Osteoblast (primary cell): ENCODE measurements around the gene HTRA1. TPM values are rescaled to one million over a fixed set of nuclear protein-coding genes. Genes with fewer than 3 reads are reported as not detected.

Experiments used
- DNase-seq: peaks from one replicate; pipeline ENCODE4 v3.0.0; 2011; ENCODE audit warnings: low spot score, mixed read lengths; ENCODE audit not compliant: insufficient read length; ENCODE audit errors: missing footprints
- H2AFZ ChIP-seq: 2 replicates; pipeline ENCODE4 v1.6.0; 2011; ENCODE audit warnings: mild to moderate bottlenecking, low read length
- H3K27ac ChIP-seq: 2 replicates; pipeline ENCODE4 v1.5.1; 2011; ENCODE audit warnings: mild to moderate bottlenecking, low read depth, low read length, moderate library complexity
- H3K27me3 ChIP-seq: 2 replicates; pipeline ENCODE4 v1.6.0; 2012; ENCODE audit warnings: mild to moderate bottlenecking, control low read depth, inconsistent platforms, low read length, moderate library complexity; ENCODE audit not compliant: insufficient read depth
- H3K36me3 ChIP-seq: 2 replicates; pipeline ENCODE4 v1.5.1; 2011; ENCODE audit warnings: mild to moderate bottlenecking, low read length, control low read depth, moderate library complexity; ENCODE audit not compliant: insufficient read depth
- H3K4me1 ChIP-seq: 2 replicates; pipeline ENCODE4 v1.5.1; 2011; ENCODE audit warnings: mild to moderate bottlenecking, low read length, control low read depth, moderate library complexity; ENCODE audit not compliant: insufficient read depth
- H3K4me2 ChIP-seq: 2 replicates; pipeline ENCODE4 v1.6.0; 2011; ENCODE audit warnings: mild to moderate bottlenecking, low read length; ENCODE audit not compliant: insufficient read depth
- H3K4me3 ChIP-seq: fragments of 200-600 bp; sonication (generic); 3 replicates; pipeline ENCODE4 v1.5.1; 2012; ENCODE audit warnings: mild to moderate bottlenecking, low read length, inconsistent platforms; ENCODE audit not compliant: insufficient read depth
- H3K79me2 ChIP-seq: 2 replicates; pipeline ENCODE4 v1.6.0; 2012; ENCODE audit warnings: mild to moderate bottlenecking, low read length, control low read depth, inconsistent platforms; ENCODE audit not compliant: insufficient read depth
- H3K9me3 ChIP-seq: 2 replicates; pipeline ENCODE4 v1.5.1; 2011; ENCODE audit warnings: low read depth, low read length, control low read depth
- H4K20me1 ChIP-seq: 2 replicates; pipeline ENCODE4 v1.6.0; 2012; ENCODE audit warnings: mild to moderate bottlenecking, low read length, control low read depth; ENCODE audit not compliant: insufficient read depth
- CTCF ChIP-seq: IDR thresholded peaks from 2 replicates; pipeline ENCODE4 v1.5.1; 2011; ENCODE audit warnings: mild to moderate bottlenecking, low read depth, low read length, moderate library complexity; ENCODE audit errors: extremely low read depth
- total RNA-seq: library from RNA; depleted of rRNA; stranded (reverse); fragments of >200 nt; gene quantifications from 2 replicates; pipeline ENCODE4 v1.2.3, GENCODE V29; 2012

Gene HTRA1
- total RNA-seq, 1 donor = 392 TPM

DNA sequence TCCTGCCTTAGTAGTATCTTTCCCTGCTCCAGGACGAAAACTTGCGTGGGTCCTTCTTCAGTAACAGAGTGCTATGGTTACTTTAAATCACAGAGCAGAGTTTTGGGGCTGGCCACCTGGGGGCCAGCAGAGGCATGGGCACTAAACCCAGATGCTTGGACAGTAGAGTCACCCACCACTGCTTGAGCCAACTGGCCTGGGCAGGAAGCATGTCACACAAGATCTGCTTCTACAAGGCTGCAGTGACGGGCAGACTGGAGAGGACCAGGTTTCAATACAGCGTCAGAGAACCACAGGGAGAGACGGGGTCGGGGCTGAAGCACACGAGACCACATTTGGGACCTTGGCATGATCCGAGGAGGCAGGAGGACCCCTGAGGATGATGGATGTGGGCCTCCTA, 84.9 kb downstream of the HTRA1 start:
- no peak overlapping the region for H3K27ac ChIP-seq
- H2AFZ ChIP-seq = no peak overlapping the region
- no peak for TF ChIP-seq CTCF

GRCh38 chr10:122548407-122549085, 87.2 kb downstream of the HTRA1 start:
- no peak for DNase-seq
- TF ChIP-seq CTCF = no peak
- Histone ChIP-seq H3K27ac (no peak overlapping the region), H3K9me3 (no peaks in the 10 kb centered on the region), H3K36me3 (no peaks in the 10 kb centered on the region), H4K20me1 (no peaks in the 10 kb centered on the region), H3K27me3 (peaks cover under 1% of the 10 kb centered on the region), H3K4me3 (no peak overlapping the region), H3K4me1 (no peaks in the 10 kb centered on the region), H3K4me2 (no peak overlapping the region), H2AFZ (no peak overlapping the region), H3K79me2 (no peaks in the 10 kb centered on the region)

More for the DNA sequence above, 84.9 kb downstream of the HTRA1 start:
- no peak for DNase-seq
- no peak overlapping the region for H3K4me3 ChIP-seq
- H4K20me1 ChIP-seq = no peaks in the 10 kb centered on the region
- no peaks in the 10 kb centered on the region for H3K79me2 ChIP-seq
- H3K9me3 ChIP-seq = no peaks in the 10 kb centered on the region
- H3K27me3 ChIP-seq = peaks cover 7% of the 10 kb centered on the region
- H3K4me1 ChIP-seq = no peaks in the 10 kb centered on the region
- no peaks in the 10 kb centered on the region for H3K36me3 ChIP-seq
- no peak overlapping the region for H3K4me2 ChIP-seq

DNA sequence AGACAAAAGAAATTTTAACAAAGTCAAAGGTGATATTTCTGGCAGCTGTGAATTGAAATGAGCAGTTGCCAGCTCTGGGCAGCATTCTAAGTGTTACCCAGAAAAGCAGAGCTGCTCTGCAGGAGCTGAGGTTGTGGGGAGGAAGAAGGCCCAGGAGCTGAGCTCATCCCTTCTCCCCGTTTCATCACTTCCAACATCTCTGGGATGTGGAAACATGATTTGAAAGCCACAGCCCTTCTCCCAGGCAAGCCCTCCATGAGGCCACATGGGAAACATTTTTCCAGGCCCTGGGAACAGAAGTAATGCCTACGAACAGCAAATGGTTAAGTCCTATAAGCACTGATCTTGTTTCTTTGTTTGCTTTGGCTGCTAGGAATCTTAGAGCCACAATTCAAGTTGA, 88.3 kb downstream of the HTRA1 start:
- Histone ChIP-seq H3K4me1 (no peaks in the 10 kb centered on the region), H3K36me3 (no peaks in the 10 kb centered on the region), H2AFZ (no peak overlapping the region), H3K27ac (no peak overlapping the region), H3K9me3 (no peaks in the 10 kb centered on the region), H3K27me3 (no peaks in the 10 kb centered on the region), H3K79me2 (no peaks in the 10 kb centered on the region), H3K4me2 (no peak overlapping the region), H4K20me1 (no peaks in the 10 kb centered on the region), H3K4me3 (no peak overlapping the region)
- no peak for DNase-seq
- TF ChIP-seq CTCF = no peak

GRCh38 chr10:122550427-122550826, 89.1 kb downstream of the HTRA1 start:
- no peaks in the 10 kb centered on the region for H4K20me1 ChIP-seq

More at GRCh38 chr10:122550427-122550826, 89.1 kb downstream of the HTRA1 start:
- Histone ChIP-seq H3K4me3 (no peak overlapping the region), H3K27me3 (peaks cover 4% of the 10 kb centered on the region), H3K79me2 (no peaks in the 10 kb centered on the region), H3K9me3 (no peaks in the 10 kb centered on the region), H3K36me3 (no peaks in the 10 kb centered on the region), H2AFZ (no peak overlapping the region), H3K27ac (no peak overlapping the region), H3K4me1 (no peaks in the 10 kb centered on the region), H3K4me2 (no peak overlapping the region)
- DNase-seq = no peak
- TF ChIP-seq CTCF = no peak
